Suprapubic skin (tissue), 4 donors: ENCODE results near the gene CROCC2. TPM values are rescaled to one million over a fixed set of nuclear protein-coding genes. Genes with fewer than 3 reads are reported as not detected.
A peak's percentile ranks its signal among the peaks of the same experiment; 100 is the strongest.

Experiments
- DNase-seq, 2 donors: peaks; one replicate each; pipeline ENCODE4 v3.0.0-alpha.2; 2019; ENCODE audit warnings: low spot score in 2 of 2
- H3K27ac ChIP-seq: fragments of 200-600 bp; sonication (generic); one replicate; pipeline ENCODE4 v1.5.1; 2019
- H3K27me3 ChIP-seq: fragments of 200-600 bp; sonication (generic); one replicate; pipeline ENCODE4 v1.5.1; 2019
- H3K36me3 ChIP-seq: fragments of 200-600 bp; sonication (generic); one replicate; pipeline ENCODE4 v1.5.1; 2019
- H3K4me1 ChIP-seq: fragments of 200-600 bp; sonication (generic); one replicate; pipeline ENCODE4 v1.5.1; 2019
- H3K4me3 ChIP-seq: fragments of 200-600 bp; sonication (generic); one replicate; pipeline ENCODE4 v1.5.1; 2019; ENCODE audit warnings: mild to moderate bottlenecking
- H3K9me3 ChIP-seq: fragments of 200-600 bp; sonication (generic); one replicate; pipeline ENCODE4 v1.5.1; 2019
- CTCF ChIP-seq, 2 donors: fragments of 200-600 bp in 1 of 2; fragments of 450-650 bp in 1 of 2; sonication (generic) in 1 of 2; IDR thresholded peaks; one replicate each; pipeline ENCODE4 v1.5.1; 2016 to 2019; ENCODE audit warnings: antibody characterized with exemption in 2 of 2, mild to moderate bottlenecking in 1 of 2, moderate library complexity in 1 of 2
- EP300 ChIP-seq: sonication (generic); formaldehyde crosslinking; IDR thresholded peaks from one replicate; pipeline ENCODE4 v1.6.1; 2017; ENCODE audit warnings: antibody characterized with exemption
- POLR2A ChIP-seq, 2 donors: fragments of 450-650 bp; IDR thresholded peaks; one replicate each; pipeline ENCODE4 v1.6.1; 2017; ENCODE audit warnings: antibody characterized with exemption in 2 of 2, mild to moderate bottlenecking in 2 of 2, moderate library complexity in 2 of 2
- POLR2AphosphoS5 ChIP-seq, 3 donors: sonication (generic); formaldehyde crosslinking; IDR thresholded peaks; one replicate each; pipeline ENCODE4 v1.6.1; 2017; ENCODE audit warnings: antibody characterized with exemption in 3 of 3
- WGBS: methylation state at CpG from one replicate; pipeline ENCODE4 v1.1.5; 2018; 5-methylcytosine and 5-hydroxymethylcytosine counted together
- total RNA-seq, 4 donors: library from RNA; depleted of rRNA; stranded (reverse); fragments of >200 nt; gene quantifications; one replicate each; pipeline ENCODE4 v1.1.0, GENCODE V29; 2016

Gene CROCC2
- total RNA-seq, 4 donors from 2014 or later = not detected

- peaks cover 40% of the 10 kb centered on the region for H3K4me1 ChIP-seq
- 95% methylated on average over 3 of the region's 9 CpGs for WGBS
- DNase-seq = no peak
- peak overlapping the region; percentile 72 for H3K4me3 ChIP-seq
- H3K36me3 ChIP-seq = peaks cover 7% of the 10 kb centered on the region
- no peaks in the 10 kb centered on the region for H3K9me3 ChIP-seq
- H3K27me3 ChIP-seq = peaks cover 10% of the 10 kb centered on the region
- no peak overlapping the region for H3K27ac ChIP-seq
- TF ChIP-seq EP300 (no peak), CTCF (IDR thresholded peaks at IDR 0.05) (no peak), POLR2AphosphoS5 (IDR thresholded peaks at IDR 0.05) (no peak), POLR2A (IDR thresholded peaks at IDR 0.05) (no peak)
Measured at GRCh38 chr2:241000831-241001321, 94.7 kb downstream of the CROCC2 start.

- no peak for TF ChIP-seq POLR2A (IDR thresholded peaks at IDR 0.05)
- no peak for TF ChIP-seq CTCF (IDR thresholded peaks at IDR 0.05)
- no peak for TF ChIP-seq EP300
- no peak for TF ChIP-seq POLR2AphosphoS5 (IDR thresholded peaks at IDR 0.05)
Measured at GRCh38 chr2:241001413-241002274, 95.5 kb downstream of the CROCC2 start.

GRCh38 chr2:241002275-241003046, 96.3 kb downstream of the CROCC2 start:
- H3K9me3 ChIP-seq = no peaks in the 10 kb centered on the region
- no peak overlapping the region for H3K4me3 ChIP-seq
- H3K36me3 ChIP-seq = peaks cover 7% of the 10 kb centered on the region
- H3K27me3 ChIP-seq = peaks cover 10% of the 10 kb centered on the region
- 86% methylated on average over 7 of the region's 11 CpGs for WGBS
- no peak overlapping the region for H3K27ac ChIP-seq
- DNase-seq = peak in 1 of 2 donors; percentile 60
- H3K4me1 ChIP-seq = peaks cover 24% of the 10 kb centered on the region
- TF ChIP-seq EP300 = no peak
- TF ChIP-seq POLR2AphosphoS5 (IDR thresholded peaks at IDR 0.05) = no peak
- TF ChIP-seq CTCF (IDR thresholded peaks at IDR 0.05) = no peak
- no peak for TF ChIP-seq POLR2A (IDR thresholded peaks at IDR 0.05)

More at GRCh38 chr2:241001413-241002274, 95.5 kb downstream of the CROCC2 start:
- Histone ChIP-seq H3K4me3 (no peak overlapping the region), H3K27me3 (peaks cover 10% of the 10 kb centered on the region), H3K9me3 (no peaks in the 10 kb centered on the region), H3K4me1 (peaks cover 32% of the 10 kb centered on the region), H3K36me3 (peaks cover 7% of the 10 kb centered on the region), H3K27ac (no peak overlapping the region)
- 88% methylated on average over 16 of the region's 21 CpGs for WGBS
- DNase-seq = peak; percentile 61 to 78

- Histone ChIP-seq H3K4me1 (peaks cover 19% of the 10 kb centered on the region), H3K27ac (no peak overlapping the region), H3K9me3 (no peaks in the 10 kb centered on the region), H3K4me3 (no peak overlapping the region), H3K27me3 (peaks cover 7% of the 10 kb centered on the region), H3K36me3 (peaks cover 7% of the 10 kb centered on the region)
- TF ChIP-seq POLR2AphosphoS5 (IDR thresholded peaks at IDR 0.05) = no peak
- no peak for TF ChIP-seq EP300
- no peak for TF ChIP-seq CTCF (IDR thresholded peaks at IDR 0.05)
- no peak for TF ChIP-seq POLR2A (IDR thresholded peaks at IDR 0.05)
- WGBS = 100% methylated on average over 6 of the region's 7 CpGs
- no peak for DNase-seq
Measured at GRCh38 chr2:241003047-241003360, 96.9 kb downstream of the CROCC2 start.

GRCh38 chr2:241003369-241003768, 97.2 kb downstream of the CROCC2 start:
- WGBS = 100% methylated on average over 2 of the region's 2 CpGs
- no peak for DNase-seq
- H3K4me1 ChIP-seq = peaks cover 17% of the 10 kb centered on the region
- no peak overlapping the region for H3K4me3 ChIP-seq
- H3K9me3 ChIP-seq = no peaks in the 10 kb centered on the region
- peaks cover 7% of the 10 kb centered on the region for H3K27me3 ChIP-seq
- H3K27ac ChIP-seq = no peak overlapping the region
- TF ChIP-seq POLR2A (IDR thresholded peaks at IDR 0.05) (no peak), CTCF (IDR thresholded peaks at IDR 0.05) (no peak), POLR2AphosphoS5 (IDR thresholded peaks at IDR 0.05) (no peak), EP300 (no peak)
- H3K36me3 ChIP-seq = peaks cover 7% of the 10 kb centered on the region
